G401.6 (cell line): ENCODE results near the gene TRIM66.
"Not testable (repeated sequence)": the region's sequence is repeated elsewhere in the genome, so short reads cannot be mapped to it uniquely, and the experiment has no call there.

Experiments
- FAIRE-seq: peaks from 2 replicates; lab custom pipeline; 2012; peaks lifted over from hg19 to GRCh38; lab: Jason Lieb, UNC

The TRIM66 gene

DNA sequence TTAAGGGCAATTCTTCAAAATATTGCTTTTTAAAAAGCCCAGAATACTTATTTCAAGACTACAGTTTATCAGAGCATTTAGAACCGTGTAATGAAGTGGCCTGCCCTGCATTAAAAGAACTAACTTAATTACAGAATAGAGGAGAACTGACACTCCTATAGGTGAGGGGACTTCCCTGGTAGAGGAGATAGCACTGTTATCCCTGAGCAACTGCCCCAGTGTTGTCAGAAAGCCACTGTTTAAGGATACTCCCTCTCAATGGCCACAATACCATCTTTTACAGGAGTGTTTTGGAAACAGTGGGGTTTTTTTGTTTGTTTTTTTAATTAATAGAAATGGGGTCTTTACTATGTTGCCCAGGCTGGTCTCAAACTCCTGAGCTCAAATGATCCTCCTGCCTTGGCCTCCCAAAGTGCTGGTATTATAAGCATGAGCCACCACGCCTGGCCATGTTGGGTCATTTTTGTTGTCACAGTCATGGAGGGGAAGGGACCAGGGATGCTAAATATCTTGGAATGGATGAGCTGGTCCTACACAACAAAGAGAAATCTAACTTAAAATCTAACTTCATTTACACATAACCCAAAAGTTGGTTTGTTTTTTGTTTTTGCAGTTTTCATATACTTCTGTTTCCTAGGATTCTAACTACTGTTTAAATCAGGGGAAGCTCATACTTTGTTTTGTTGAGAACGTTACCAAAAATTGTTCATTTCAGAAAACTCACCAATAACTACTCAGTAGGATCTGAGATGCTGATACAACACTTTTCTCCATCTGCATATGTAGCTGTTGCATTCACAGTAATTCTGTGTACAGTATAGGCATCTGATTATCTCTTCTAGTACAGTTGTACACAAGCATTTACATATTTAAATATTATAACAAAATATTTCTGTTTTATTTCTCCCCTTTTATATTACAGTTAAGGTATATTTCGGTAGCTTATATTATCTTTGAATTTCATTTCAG is 8.2 kb upstream of the TRIM66 start:
- no peak for FAIRE-seq

DNA sequence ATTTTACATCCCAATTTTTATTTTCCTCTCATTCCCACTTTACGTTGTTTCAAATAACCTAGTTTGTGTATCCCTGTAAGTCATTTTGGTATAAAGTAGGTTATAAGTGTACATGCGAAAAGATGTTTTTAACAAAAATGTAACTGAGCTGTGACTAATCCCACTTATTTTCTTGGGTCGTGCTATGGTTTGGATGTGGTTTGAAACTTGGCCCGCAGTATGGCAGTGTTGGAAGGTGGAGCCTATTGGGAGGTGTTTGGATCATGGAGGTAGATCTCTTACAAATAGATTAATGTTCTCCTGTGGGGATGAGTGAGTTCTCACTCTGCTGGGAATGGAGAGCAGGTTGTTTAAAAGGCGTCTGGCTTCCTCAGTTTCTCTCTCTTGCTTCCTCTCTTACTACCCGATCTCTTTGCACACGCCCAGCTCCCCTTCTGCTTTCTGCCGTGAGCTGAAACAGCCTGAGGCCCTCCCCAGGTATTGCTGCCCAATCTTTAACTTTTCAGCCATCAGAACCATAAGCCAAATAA is 7.3 kb upstream of the TRIM66 start:
- no peak for FAIRE-seq

DNA sequence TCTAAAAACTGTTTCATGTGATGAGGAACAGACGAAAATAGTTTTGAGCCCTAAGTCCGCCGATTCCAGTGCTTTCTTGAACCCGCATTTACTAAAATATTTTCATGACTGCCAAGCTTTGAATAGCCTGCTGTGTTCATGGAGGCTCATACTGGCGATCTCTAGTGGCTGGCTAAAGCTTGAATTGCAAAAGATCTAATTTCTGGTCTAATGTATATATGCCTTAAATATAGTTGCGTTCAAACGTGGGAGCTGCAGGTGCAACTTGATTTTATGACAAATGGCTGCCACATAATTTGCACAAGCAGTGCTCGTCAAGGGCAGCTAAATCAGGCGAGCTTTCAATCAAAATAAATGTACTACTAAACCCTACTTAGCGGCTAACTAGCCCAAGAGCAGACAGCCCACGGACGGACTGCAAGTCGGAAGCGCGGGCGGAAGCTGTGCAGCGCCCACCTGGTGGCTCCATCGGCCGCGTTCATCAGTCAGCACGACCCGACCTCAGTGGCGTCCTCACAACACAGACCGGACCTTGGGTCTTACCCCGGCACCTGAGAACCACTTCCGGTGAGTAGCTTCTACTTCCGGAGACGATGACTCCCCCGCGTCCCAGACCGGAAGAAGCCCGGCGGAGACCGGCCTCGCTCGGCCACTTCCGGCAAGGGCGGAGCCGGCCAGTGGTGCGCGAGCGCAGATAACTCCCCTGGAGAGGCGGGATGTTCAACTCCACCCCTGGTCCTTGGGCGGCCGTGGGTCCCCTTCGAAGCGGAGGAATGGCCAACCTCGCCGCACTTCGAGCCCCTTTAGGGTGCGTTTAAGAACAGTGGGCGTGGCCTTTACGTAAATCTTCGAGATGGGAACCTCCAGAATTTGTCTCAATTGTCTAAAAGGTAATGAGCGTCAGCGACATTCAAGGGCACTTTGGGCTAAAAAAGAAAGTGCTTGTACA is 6.2 kb upstream of the TRIM66 start:
- FAIRE-seq: peak; percentile 97

DNA sequence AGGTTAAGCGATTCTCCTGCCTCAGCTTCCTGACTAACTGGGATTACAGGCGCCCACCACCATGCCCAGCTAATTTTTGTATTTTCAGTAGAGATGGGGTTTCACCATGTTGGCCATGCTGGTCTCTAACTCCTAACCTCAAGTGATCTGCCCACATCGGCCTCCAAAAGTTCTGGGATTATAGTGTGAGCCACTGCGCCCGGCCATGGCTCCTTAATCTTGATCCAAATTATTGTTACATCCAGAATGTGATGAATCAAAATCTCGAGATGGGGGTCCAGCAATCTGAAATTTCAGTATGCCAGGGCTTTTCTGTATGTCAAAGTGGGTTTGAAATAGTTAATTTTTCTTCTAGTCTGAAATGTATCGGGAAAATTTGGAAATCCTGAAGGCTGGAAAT is 3.9 kb upstream of the TRIM66 start:
- FAIRE-seq: no peak

DNA sequence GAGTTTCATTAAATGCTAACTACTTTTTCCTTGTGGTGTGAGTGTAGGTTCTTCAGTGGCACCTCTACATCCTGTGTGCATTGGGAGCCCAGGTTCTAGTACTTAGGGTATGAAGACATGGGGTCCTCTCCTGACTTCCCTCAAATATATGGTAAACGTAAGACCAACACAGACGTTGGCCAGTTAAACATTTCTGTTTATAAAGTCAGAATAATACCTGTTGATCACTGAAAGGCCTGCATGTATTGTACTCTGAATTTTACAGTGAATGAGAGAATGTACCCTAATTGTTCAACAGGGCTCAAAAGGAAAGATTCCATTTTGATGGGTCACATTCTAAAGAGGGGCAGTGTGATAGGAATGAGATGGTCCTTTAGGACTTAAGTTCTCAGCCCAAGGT is 3.4 kb upstream of the TRIM66 start:
- FAIRE-seq: no peak

DNA sequence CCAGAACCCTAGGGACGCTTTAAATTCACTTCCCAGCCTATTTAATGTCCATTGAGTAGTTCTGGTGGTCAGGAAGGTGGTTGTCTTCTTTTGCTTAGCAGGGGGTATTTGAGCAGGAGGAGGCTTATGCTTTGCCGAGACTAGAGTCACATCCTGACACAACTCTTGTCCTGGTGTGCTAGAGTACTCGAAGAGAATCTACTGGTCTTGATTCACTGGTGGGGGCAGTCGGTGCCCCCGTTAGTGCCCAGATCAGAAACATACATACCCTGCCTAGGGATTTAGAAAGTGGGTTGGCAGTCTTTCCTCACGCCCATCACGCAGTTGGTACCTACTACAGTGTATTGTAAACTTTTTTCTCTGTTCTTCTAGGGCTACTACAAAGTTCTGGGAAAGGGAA is 2.8 kb upstream of the TRIM66 start:
- FAIRE-seq: no peak

DNA sequence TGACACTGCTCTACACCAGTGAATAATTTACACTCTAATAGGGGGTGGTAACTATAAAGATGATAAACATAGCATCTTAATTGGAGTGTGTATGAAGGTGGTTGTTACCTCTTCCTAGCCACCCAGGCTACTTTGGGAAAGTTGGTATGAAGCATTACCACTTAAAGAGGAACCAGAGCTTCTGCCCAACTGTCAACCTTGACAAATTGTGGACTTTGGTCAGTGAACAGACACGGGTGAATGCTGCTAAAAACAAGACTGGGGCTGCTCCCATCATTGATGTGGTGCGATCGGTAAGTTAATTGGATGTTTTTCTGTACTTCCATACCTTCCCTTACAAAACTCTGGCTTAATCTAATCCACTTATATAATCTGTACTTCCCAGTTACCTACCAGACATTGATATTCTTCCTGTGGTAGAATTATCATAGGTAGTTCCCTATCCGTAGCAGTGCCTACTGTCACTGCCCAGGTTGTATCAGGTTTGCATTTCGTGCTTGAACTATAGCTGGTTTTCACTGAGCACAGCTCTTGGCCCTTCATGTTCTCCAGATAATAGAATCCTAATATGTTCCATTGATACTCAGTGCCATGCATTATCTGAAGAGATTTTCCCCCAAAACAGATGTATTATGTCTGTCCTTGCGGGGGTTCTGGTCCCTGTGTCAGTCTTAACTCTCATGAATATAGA is 2.3 kb upstream of the TRIM66 start:
- FAIRE-seq: no peak

DNA sequence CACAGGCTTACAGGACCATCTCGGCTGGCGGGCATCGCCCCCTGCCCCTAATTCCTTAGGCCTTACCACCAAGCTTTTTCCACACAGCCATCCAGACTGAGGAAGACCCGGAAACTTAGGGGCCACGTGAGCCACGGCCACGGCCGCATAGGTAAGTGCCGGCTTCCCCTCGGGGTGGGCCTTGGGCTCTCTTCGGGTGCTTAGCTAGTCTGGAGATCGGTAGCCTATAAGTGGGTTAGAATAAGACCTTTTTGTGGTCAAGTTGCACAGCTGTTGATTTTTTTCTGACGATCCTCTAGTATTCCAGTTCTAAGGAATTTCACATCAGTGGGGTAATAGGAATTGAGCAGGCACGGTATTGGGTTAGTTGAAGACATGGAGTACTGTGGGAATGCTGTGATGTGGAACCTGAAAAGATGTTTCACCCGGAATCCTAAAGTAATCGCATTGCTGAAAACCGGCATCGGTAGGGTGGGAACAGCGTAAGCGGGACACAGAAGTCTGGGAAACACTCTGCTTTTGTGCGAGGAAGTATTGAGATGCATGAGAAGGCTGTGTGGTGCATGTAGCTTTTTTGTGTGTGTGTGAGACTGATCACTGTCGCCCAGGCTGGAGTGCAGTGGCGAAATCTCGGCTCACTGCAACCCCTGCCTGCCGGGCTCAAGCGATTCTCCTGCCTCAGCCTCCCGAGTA is 796 bp upstream of the TRIM66 start:
- no peak for FAIRE-seq

DNA sequence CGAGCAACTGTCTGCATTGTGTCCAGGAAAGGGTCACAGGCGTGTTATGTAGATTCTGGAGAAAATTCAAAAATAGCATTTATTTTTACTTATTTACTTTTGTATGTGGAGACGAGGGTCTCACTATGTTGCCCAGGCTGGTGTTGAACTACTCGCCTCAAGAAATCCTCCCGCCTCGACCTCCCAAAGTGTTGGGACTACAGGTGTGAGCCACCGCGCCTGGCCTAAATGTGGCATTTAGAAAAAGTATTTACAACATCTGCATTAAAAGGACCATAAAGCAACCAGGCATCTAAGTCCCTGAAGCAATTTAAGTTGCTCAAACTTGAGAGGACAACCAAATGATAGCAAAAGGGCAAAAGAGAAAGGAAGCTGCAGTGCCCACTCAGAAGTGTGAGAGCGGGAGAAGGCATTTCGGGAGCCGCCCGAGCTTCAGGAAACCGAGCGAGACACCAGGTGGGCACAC is 595 bp downstream of the TRIM66 start:
- no peak for FAIRE-seq

DNA sequence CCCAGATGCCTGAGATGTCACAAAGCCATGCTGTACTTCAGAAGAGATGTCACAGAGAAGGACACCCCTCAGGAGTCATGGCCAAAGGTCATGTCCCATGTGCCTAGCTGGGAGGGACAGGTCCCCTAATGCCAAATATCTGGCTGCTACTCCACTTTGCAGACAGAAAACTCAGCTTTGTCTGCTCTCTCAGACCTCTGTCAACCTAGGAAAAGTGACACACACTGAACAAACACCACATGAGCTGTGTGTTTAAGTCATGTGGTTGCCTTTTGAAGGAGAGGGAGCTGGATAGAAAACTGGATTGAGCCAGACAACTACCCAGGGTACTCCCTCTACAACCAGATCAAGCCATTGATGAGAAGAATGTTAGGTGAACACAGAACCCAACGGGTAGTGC is 3.5 kb downstream of the TRIM66 start:
- no peak for FAIRE-seq

DNA sequence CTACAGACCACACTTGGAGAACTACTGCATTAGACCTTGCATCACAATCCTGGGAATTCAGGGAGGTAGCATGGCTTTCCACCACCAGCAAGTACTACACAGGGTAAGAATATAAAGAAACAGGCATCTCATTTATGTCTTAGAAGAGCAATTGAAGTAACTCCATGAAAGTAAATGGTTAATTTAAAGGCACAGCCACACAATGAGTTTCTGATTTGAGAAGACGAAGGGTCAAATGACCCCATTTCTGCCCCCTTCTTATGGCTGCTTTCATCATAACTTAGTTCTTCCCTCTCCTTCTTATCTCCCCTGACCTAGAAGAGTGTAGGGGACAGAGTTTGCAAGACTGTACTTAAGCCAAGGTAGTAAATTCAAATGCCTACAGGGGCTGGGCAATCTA is 6.0 kb downstream of the TRIM66 start:
- FAIRE-seq: no peak

DNA sequence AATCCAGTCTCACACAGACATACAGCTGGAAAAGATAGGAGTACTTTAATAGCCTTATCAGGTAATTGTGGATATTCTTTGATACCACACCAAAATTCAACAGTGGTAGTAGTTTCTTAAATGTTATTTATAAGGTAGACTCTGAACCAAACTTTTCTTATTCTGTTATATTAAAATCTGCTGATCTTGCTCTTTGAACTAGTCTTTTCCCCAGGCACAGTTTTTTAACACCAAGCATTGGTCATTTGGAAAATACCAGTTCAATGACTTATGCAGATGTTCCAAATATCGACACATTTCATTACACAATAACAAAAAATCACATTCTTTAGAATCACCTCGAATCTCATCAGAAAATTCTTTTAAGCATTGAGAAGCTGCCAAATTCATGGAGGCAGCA is 7.6 kb downstream of the TRIM66 start:
- FAIRE-seq: no peak

DNA sequence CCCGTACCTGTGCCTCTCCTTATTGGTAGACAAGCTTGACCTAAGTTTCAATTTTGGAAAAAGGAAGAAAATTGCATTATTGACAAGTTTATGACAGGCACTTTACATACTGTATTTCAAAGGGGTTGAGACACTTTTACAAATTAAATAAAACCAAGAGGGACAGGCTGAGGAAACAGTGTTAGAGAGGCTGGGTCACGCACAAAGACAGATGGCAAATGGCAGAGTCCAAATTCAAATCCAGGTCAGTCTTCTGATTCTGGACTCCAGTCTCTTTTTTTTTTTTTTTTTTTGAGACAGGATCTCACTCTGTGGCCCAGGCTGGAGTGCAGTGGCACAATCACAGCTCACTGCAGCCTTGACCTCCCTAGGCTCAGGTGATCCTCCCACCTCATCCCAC is 10.1 kb downstream of the TRIM66 start:
- no peak for FAIRE-seq

DNA sequence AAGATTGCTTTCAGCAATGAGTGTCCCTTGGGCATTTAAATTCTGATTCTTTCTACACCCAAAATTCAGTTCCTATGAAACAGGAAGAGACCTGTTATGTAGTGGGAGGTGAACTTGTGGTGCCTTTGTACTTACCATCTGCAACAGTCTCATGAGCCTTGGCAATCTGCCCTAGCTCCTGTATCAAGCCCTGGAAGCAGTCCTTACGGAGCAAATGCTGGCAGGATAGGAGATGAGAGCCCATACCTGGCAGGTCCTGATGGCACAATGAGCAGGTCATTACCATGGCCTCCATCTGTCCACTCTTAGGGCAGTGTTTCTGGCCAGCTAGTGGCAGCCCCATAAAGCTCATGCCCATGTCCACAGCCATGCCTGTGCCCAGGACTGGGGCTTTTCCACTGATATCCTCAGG is 10.8 kb downstream of the TRIM66 start:
- FAIRE-seq: no peak

DNA sequence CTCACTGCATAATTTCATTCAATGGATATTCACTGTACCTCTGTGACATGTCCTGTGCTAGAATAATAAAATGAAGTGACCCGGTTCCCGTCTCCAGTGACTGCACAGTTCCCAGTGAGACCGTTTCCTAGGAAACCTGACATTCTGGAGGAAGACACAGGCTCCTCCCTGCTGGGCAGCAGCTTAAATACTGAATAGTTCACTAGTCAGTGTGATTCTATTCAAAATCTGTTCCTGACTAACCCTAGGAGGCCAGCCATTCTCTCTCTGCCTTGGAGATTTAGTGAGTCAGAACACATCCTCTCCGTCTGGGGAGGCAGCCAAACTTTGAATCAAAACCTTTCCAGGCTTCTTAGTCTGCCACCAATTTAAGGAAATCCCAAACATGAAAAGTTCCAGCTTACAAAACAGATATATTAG is 11.3 kb downstream of the TRIM66 start:
- FAIRE-seq: no peak

DNA sequence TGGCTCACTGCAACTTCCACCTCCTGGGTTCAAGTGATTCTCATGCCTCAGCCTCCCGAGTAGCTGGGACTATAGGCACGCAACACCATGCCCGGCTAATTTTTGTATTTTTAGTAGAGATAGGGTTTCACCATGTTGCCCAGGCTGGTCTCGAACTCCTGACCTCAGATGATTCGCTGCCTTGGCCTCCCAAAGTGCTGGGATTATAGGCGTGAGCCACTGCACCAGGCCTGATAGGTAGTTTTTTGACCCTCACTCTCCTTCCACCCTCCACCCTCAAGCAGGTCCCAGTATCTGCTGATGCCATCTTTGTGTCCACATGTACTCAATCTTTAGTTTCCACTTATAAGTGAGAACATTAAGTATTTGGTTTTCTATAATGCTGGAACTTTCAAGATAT is 12.4 kb downstream of the TRIM66 start:
- not testable (repeated sequence) for FAIRE-seq

DNA sequence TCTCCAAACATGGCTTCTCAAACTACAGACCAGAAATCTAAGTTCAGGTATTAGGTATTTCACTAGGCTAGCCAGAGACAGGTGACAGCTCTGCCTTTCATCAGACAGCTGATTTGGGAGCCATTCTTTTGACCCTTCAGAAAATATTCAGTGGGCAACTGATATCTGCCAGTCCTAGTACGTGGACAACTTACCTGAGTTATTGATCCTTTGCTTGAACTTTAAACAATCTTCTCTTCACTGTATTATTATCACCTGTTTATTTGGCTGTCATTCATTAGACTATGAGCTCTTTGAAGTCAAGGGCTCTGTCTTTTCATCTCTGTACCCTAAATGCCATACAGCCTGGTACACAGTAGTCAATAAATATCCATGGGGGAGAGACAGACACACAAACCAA is 17.2 kb downstream of the TRIM66 start:
- FAIRE-seq: no peak

DNA sequence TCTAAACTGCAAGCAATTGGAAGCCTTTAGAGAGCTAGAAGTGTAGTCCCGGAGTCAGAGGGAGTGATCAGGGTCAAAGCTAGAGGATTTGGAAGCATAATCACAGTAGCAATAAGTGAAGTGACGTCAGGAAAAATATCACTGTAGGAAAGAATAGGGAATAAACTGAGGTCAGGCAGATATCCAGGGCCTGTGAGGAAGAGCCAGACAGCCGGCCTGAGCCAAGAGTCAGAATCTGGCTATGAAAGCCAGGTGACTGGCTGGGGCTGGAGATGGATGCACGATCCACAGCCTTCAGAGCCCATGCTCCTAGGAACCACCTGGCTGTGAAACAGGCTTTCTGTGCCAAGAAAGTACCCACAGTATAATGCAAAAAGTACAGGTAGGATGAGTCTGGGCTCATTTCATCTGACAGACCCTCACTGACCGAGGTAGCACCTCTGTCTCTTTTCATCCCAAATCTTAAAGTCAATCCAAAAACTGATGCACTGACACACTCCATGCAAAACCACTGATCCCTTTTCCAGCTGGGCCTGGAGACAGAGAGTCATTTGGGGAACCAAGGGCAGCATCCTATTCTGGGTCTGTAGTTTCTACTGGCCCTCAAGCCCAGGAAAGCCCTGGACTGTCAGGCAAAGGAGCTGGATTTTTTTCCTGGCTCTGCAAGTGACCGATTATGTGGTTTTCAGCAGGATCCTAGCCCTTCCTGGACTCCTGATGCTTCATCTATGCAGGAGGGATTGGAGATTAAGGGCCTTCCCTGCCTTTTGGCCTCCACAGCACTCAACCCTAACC is 21.3 kb downstream of the TRIM66 start:
- no peak for FAIRE-seq

DNA sequence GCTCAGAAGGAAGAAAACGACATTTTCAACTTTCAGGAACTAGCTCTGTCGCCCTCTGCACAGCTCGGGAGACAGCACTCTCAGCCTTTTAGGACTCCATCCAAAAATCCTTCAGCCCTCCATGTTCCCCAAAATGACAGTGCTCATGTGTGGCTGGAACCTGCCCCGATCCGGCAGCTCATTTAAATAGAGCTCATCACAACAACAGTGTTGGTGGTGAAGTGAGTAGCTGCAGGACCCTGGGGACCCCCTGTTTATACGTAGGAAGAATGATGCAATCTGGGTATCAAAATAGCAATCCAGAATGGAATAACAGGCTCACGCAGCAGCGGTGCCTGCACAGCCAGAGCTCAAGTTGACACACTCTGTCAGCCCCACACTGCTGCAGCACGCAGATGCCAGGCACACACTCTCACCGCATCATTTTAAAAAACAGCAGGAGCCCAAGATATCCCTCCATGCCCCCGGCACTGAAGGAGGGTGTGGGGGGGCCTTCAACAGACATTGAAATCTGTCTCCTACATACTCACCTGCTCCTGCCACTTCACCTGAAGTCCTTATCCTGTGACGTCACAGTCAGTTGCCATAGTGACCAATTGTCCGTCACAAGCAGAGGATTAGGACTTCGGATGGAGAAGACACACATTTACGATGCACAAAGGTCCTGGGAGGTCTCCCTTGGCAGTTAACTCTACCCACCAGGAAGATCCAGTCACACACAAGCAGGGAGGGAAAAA is 24.0 kb downstream of the TRIM66 start:
- no peak for FAIRE-seq

DNA sequence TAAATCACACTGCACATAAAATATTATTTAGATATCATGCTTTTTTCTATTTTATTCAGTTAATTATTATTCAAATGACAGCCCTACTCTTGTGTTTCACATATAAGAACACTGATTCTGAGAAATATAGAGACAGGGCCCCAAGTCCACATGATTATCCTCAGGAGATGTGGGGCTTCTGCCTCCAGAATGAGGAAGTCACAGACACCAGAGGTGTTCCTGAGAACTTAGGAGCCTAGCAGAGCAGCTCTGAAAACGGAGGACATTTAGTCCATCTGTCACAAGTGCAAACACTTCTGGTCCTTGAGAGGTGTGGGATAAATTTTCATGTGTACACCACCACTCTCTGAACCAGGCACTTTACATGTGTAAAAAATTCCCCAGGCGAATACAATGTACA is 26.2 kb downstream of the TRIM66 start:
- FAIRE-seq: no peak
